ENCODE results near the gene MINDY1.

DNA sequence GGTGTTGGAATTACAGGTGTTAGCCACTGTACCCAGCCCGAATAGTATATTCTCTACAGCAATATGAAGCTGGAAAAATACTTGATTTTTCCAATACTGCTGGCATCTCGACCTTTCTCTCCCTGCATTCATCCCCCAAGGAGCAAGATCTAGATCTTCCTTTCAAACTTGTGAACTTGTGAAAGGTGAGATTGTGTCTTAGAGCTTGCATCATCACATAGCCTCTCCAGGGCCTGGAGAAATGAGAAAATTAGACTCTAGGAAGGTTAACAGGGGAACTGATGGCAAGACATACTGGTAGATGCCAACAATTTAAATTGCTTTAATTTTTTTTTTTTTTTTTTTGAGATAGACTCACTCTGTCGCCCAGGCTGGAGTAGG is 3.6 kb upstream of the MINDY1 start:
- no peak for TF ChIP-seq NR2C2 (IDR thresholded peaks at IDR 0.05; ENCODE audit: borderline replicate concordance, control insufficient read depth, insufficient read length, low read depth)
- TF ChIP-seq, protein P1, sequence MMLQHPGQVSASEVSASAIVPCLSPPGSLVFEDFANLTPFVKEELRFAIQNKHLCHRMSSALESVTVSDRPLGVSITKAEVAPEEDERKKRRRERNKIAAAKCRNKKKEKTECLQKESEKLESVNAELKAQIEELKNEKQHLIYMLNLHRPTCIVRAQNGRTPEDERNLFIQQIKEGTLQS (IDR thresholded peaks at IDR 0.05; ENCODE audit: borderline replicate concordance, extremely low read depth, low read depth, low read length) = no peak
- TF ChIP-seq SMAD1 (IDR thresholded peaks at IDR 0.05; ENCODE audit: low read depth, partially characterized antibody) = no peak
- no peak for TF ChIP-seq RAD21 (IDR thresholded peaks at IDR 0.05; ENCODE audit: insufficient read depth, low read depth, low read length)
- TF ChIP-seq ZZZ3 (IDR thresholded peaks at IDR 0.05; ENCODE audit: control insufficient read depth, insufficient read length, low read depth) = no peak
- TF ChIP-seq FOXM1 (IDR thresholded peaks at IDR 0.05; ENCODE audit: low read depth, low read length) = no peak
- TF ChIP-seq EP300 (IDR thresholded peaks at IDR 0.05; ENCODE audit: borderline replicate concordance in 1 of 2, control insufficient read depth in 1 of 2, low read depth in 2 of 2, low read length in 2 of 2) = no peak
- TF ChIP-seq POLR2A (IDR thresholded peaks at IDR 0.05; ENCODE audit: low read depth, low read length) = no peak
- TF ChIP-seq STAT3 (IDR thresholded peaks at IDR 0.05; ENCODE audit: low read depth, low read length) = no peak
